Renal cortex interstitium (tissue), 11 donors: ENCODE results near the gene SLCO1B3. TPM values are rescaled to one million over a fixed set of nuclear protein-coding genes. Genes with fewer than 3 reads are reported as not detected.

Experiments
- DNase-seq, 11 donors: peaks; one replicate each; pipeline ENCODE4 v3.0.0-alpha.2; 2013; ENCODE audit warnings: low read depth in 9 of 11, low spot score in 4 of 11; ENCODE audit errors: extremely low read depth in 1 of 11
- polyA plus RNA-seq, 3 donors: library from polyadenylated mRNA; unstranded; fragments of 120-200 nt; gene quantifications; one replicate each; pipeline ENCODE4 v1.2.1, GENCODE V29; 2013; ENCODE audit not compliant: insufficient read length in 3 of 3

The SLCO1B3 gene
- polyA plus RNA-seq, 3 donors = not detected

- DNase-seq = no peak
Measured at GRCh38 chr12:20865873-20866272, 55.4 kb downstream of the SLCO1B3 start.

- no peak for DNase-seq
Measured at GRCh38 chr12:20868277-20868676, 57.8 kb downstream of the SLCO1B3 start.

- DNase-seq = no peak
Measured at GRCh38 chr12:20883288-20883687, 72.8 kb downstream of the SLCO1B3 start.

- no peak for DNase-seq
Measured at GRCh38 chr12:20885116-20885515, 74.6 kb downstream of the SLCO1B3 start.

DNA sequence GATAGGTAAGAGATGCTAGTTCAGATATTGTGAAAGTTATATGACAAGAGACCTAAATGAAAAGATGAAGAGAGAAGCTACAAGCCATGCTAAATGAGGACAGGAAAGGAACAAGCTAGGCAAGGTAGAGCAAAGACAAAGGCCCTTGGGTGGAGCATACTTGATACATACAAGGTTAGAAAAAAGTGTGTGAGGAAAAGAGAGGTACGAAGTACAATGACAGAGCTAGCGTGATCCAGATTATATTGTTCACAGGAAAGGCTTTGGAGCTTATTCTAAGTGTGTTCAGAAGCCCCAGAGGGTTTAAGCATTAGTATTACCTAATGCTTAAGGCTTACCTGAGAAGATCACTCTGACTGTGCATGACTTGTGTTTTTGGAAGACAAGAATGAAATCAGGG is 75.0 kb downstream of the SLCO1B3 start:
- DNase-seq = no peak

GRCh38 chr12:20917269-20917668 is 106.8 kb downstream of the SLCO1B3 start:
- DNase-seq = no peak

GRCh38 chr12:20917819-20918218 is 107.3 kb downstream of the SLCO1B3 start:
- DNase-seq = no peak

GRCh38 chr12:20931894-20932293 is 121.4 kb downstream of the SLCO1B3 start:
- no peak for DNase-seq

- no peak for DNase-seq
Measured at GRCh38 chr12:20946732-20947131, 136.2 kb downstream of the SLCO1B3 start.

DNA sequence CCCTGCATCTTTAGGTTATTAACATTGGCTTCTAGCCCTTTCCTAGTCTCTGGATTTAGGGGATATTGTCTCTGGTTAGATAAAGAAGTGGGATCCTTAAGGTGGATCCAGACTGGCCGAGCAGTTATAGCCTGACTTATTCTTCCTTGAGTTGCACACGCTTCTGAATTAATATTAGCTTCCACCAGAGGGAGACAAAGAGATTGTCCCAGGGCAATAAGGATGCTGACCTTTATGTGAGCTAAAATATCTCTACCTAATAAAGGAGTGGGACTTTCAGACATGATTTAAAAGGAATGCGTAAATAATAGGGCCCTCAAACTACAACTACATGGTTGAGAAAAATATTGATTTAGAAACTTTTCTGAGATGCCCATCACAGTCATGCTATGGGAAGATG is 139.7 kb downstream of the SLCO1B3 start:
- DNase-seq = no peak

DNA sequence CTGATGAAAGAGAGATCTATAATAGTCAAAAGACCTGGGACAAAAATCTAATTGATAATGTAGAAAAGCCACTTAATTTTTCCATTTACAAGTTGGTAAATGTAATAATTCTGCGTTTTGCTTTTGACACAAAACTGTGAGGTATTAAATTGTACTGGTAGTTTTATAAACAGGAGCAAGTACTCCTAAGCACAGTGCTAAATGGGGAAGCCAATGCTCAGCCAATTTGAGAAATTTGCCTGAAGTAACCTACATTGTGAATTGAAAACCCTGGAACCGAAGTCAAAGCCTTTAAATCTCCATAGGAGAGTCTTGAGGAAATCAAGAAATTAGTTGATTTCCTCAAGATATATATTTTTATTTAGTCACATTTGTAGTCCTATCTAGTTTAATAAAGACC is 152.8 kb downstream of the SLCO1B3 start:
- DNase-seq = no peak

GRCh38 chr12:20963762-20964161 is 153.3 kb downstream of the SLCO1B3 start:
- DNase-seq = no peak

Other genes with a start within 250 kb of the SLCO1B3 start
- gene SLCO1C1, start 115.4 kb upstream of the SLCO1B3 start, polyA plus RNA-seq = under 1 TPM; 0.36 to 0.97 (median 0.61) TPM